Prostate gland (tissue), 2 donors: ENCODE results near the gene LRIG2. TPM values are rescaled to one million over a fixed set of nuclear protein-coding genes. Genes with fewer than 3 reads are reported as not detected.

Experiments
- DNase-seq: peaks from one replicate; pipeline ENCODE4 v3.0.0-alpha.2; 2019; ENCODE audit warnings: low spot score
- H3K27ac ChIP-seq, 2 donors: fragments of 200-600 bp; sonication (generic); 2 replicates each; pipeline ENCODE4 v1.5.1; 2017 to 2019
- H3K27me3 ChIP-seq: fragments of 200-600 bp; sonication (generic); replicated peaks from 2 replicates; pipeline ENCODE4 v1.5.1; 2019; ENCODE audit not compliant: insufficient read depth
- H3K36me3 ChIP-seq, 2 donors: fragments of 200-600 bp; sonication (generic); 1 replicate in 1 of 2; 2 replicates in 1 of 2; pipeline versions ENCODE4 v1.5.1 to v1.8.1; 2017 to 2019
- H3K4me1 ChIP-seq: fragments of 200-600 bp; sonication (generic); replicated peaks from 2 replicates; pipeline ENCODE4 v1.5.1; 2019
- H3K4me3 ChIP-seq, 2 donors: fragments of 200-600 bp; sonication (generic); 2 replicates each; pipeline ENCODE4 v1.5.1; 2017 to 2019
- H3K9me3 ChIP-seq: fragments of 200-600 bp; sonication (generic); 2 replicates; pipeline ENCODE4 v1.5.1; 2017
- CTCF ChIP-seq, 4 experiments: fragments of 200-600 bp in 2 of 4; fragments of 450-650 bp in 2 of 4; sonication (generic) in 2 of 4; IDR thresholded peaks; 1 replicate in 3 of 4; 2 replicates in 1 of 4; pipeline ENCODE4 v1.5.1; 2016 to 2019; ENCODE audit warnings: antibody characterized with exemption in 4 of 4, mild to moderate bottlenecking in 2 of 4, moderate library complexity in 2 of 4
- POLR2AphosphoS5 ChIP-seq: sonication (generic); formaldehyde crosslinking; IDR thresholded peaks from one replicate; pipeline ENCODE4 v1.6.1; 2017; ENCODE audit warnings: antibody characterized with exemption
- WGBS: methylation state at CpG from one replicate; pipeline ENCODE4 v1.1.5; 2018; 5-methylcytosine and 5-hydroxymethylcytosine counted together
- intact Hi-C: fragments of 100-400 bp; cut with DNase I; formaldehyde crosslinking; loops from one replicate; pipeline ENCODE4 v1.14.2; 2022
- total RNA-seq, 2 donors: library from RNA; depleted of rRNA; stranded (reverse); fragments of >200 nt; gene quantifications; one replicate each; pipeline ENCODE4 v1.1.0, GENCODE V29; 2016

LRIG2 gene
- total RNA-seq, 2 donors from 2014 or later: 20.8 to 26.6 TPM

GRCh38 chr1:113178522-113178921 lies 105.5 kb downstream of the LRIG2 start:
- no peaks in the 10 kb centered on the region for H3K27me3 ChIP-seq
- H3K9me3 ChIP-seq: no peaks in the 10 kb centered on the region
- no peaks in the 10 kb centered on the region for H3K36me3 ChIP-seq
- H3K4me1 ChIP-seq: no peaks in the 10 kb centered on the region
- no peak overlapping the region for H3K27ac ChIP-seq
- 85% methylated on average over 3 of the region's 3 CpGs for WGBS
- intact Hi-C loops: no loop called here
- H3K4me3 ChIP-seq: no peak overlapping the region
- TF ChIP-seq CTCF (IDR thresholded peaks at IDR 0.05) (no peak), POLR2AphosphoS5 (no peak)
- no peak for DNase-seq

Other genes starting within 250 kb of the LRIG2 start
- 100 to 1,000 TPM in 1 of 2 donors, 10 to 100 TPM in 1; 14.6 to 110 TPM for gene SLC16A1, start 117.0 kb upstream of the LRIG2 start, total RNA-seq